ENCODE results near the gene DDX59.
"Not testable (repeated sequence)": the region's sequence is repeated elsewhere in the genome, so short reads cannot be mapped to it uniquely, and the experiment has no call there.

DDX59 gene

DNA sequence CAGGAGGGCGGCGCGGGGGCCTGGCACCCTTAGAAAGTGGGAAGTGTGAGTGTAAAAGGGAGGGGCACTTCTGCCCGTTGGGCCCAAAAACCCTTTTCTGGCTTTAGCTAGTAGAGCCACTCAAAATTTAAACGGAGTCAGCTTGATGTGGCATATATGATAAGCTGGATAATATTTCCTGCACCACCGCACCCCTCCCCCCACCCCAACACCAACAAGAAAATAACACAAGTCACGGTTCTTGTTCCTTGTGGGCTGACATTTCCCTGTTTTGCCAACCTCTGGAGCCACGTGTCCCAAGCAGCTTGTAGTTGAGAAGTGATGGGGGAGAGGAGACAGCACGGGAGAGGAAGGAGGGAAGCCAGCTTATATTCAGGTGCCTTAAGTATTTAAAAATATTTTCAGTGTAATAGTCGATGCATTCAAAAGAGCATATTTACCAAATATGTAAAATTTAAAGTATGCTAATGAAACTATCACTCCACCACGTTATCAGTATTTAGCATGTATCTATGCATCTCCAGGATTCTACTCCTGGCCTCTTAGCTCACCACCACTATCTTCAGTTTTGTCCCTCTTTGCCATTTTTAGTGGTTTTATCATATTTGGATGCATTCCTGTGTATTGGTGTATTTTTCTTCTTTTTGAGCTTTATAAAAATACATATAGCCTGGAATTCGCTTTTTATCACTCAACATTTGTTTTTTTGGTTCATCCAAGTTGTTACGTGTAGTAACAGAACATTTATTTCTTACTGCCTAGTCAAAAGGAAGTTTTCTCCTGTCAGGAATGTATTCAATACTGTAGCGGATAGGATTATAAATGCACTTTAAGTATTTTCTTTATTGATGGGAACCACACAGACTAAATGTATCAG lies 773 bp upstream of the DDX59 start:
- DNase-seq: no peak

DNA sequence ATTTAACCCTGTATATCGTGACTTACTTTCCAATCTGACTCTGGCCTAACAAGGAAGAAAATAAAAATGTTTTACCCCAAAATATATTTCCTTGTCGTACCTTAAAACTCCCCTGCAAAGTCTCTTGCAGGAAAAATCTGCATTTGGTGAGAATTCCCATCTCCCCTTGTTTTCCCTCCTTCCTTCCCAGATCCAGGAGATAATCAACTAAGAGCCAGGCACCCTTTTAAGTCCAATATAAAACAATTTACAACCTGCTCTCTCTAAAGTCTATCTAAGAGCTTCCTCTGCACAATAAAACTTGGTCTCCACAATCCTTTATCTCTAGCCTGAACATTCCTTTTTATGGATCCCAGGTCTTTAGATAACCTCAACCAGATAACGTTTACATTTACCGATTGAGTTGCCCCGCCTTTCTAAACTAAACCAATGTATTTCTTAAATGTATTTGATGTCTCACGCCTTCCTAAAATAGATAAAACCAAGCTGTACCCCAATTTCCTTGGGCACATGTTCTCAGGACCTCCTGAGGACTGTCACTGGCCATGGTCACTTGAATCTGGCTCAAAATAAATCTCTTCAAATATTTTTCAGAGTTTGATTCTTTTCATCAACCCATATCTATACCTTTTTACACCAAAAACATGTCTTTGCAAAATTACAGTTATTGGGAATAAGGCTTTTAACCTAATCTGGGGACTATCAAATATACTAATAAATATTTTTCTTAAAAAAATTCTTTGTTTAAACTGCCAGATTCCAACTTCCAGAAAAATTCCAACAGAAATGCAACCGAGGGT lies 993 bp downstream of the DDX59 start:
- DNase-seq: no peak

DNA sequence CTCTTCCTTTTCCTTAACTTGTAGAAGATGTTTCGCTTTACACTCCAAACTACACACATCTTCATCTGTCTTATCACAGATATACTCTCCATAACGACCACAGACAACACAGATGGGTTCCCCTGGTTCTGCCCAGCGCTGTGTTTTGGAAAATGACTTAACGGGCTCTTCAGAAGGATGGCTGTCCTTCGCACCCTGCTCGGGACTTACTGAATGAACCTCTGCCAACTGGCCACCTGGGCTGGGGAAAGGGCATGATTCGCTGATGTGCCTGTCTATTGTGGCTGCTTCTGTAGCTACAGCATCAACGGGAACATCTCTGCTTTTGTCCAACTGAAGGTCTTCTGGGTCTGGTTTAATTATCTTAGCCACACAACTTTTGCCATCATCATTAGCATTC lies 3.4 kb downstream of the DDX59 start:
- DNase-seq: no peak

DNA sequence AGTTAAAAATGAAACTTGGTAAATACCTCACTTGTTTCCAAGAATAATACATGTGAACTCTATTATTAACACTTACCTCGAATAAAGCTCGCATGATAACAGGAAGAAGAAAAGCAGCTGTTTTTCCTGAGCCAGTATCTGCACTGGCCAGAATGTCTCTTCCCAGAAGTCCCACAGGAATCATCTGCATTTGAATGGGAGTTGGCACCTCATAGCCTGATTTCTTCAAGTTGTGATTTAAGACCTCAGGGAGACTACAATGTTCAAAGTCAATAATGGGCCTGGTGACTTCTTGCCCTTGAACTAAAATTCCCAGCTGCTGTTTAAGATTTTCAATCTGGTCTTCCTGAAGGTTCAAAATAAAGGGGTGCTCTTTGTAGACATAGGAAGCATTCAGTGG lies 3.8 kb downstream of the DDX59 start:
- DNase-seq: no peak

DNA sequence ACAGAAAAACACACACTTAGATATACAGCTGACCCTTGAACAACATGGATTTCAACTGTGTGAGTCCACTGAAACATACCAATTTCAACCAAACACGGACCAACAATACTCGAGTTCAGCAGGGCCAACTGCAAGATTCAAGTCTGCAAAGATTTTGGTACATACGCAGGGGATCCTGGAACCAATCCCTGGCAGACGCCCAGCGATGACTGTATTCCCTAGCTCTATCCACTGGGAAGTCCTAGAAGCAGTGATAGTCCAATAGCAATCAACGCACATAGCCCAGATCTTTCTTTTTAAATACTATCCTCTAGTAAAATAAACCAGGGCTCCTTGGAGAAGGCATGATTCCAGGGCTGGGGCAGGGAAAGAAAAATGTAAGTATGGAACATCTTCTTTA lies 9.0 kb downstream of the DDX59 start:
- DNase-seq: no peak

DNA sequence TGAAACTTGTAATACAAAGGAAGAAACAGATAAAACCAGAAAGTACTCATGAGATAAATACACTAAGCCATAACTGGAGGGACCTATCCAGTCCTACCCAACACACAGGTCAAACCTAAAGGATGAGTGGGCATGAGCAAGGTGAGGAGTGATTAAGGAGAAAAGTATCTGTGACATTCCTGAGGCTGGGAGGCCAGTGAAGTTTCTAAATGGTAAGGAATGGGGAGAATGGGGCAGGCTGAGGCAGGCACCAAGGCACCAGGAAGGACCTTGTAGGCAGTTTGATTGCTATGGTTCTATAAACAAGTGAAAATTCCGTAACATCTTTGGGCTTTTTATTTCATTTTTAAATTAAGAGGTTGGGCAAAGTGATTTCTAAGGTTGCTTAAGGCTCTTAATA lies 10.4 kb downstream of the DDX59 start:
- no peak for DNase-seq

DNA sequence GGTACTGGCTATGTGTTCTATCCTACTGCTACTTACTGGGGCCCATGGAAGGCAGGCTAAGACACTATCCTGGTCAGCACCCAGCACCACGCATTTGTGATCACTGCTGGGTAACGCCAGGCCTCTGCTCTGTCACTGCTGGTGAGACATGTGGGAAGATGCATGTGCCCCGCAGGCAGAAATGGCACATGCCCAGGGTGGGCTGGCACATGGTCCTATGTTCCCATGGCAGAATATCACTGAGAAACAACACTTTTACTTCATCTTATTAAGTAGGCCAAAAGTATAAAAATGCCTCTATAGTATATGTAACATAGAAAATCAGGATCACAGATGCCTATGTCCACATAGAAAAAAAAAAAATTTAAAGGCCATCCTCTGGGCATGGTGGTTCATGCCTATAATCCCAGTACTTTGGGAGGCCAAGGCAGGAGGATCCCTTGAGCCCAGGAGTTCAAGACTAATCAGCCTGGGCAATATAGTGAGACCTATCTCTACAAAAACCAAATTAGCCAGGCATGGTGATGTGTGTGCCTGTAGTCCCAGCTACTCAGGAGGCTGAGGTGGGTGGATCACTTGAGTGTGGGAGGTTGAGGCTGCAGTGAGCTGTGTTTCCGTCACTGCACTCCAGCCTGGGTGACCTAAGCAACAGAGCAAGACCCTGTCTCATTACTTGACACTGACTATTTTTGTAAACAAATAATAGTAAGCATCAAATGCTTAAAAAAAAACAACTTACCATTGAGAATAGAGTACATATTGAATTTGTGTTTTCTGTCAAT lies 11.5 kb downstream of the DDX59 start:
- no peak for DNase-seq

DNA sequence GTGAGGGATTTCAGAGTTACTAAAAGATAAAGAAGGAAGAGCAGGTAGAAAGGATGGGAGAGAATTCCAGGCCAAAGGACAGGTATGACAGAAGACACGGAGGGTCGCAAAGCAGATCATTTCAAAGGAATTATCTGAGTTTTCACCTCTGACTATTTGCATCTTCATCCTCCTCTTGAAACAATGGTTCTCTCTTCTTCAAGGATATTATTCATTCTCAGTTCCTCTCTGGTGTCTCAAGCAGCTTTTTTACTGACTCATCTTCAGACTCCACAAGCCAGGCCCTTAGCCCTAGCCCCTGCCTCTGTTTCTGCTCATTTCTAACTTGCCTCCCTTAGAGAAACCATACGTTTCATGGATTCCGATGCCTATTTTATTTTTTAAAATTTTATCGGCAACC lies 15.0 kb downstream of the DDX59 start:
- DNase-seq: no peak

DNA sequence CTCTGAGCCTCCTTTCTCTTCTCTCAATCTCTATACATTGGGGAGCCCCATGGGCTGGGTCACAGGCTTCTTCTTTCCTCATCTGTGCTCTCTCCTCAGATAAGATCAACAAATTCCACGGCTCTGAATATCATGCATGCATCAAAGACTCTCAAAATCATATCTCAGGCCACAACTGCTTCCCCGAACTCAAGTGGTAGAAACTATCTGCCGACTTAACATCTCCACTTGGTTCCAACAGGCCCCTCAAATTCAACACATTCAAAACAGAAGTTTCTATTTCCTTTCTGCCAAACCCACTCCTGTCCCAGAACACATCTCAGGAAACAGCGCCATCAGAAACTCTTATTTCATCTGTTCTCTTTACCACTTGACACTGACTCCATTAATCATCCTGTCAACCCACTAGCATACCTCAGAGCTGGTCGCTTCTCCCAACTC lies 16.7 kb downstream of the DDX59 start:
- no peak for DNase-seq

DNA sequence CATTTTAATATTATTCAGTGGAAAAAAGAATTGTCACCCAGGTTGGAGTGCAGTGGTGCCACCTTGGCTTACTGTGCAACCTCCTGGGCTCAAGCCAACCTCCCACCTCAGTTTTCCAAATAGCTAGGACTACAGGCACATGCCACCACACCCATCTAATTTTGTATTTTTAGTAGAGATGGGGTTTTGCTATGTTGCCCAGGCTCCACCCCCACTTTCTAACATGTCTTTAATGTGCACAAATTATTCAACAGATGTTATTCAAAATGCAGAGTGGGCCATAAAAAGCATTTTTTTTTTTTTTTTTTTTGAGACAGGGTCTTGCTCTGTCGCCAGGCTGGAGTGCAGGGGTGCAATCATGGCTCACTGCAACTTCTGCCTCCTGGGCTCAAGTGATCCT lies 17.3 kb downstream of the DDX59 start:
- DNase-seq: no peak

DNA sequence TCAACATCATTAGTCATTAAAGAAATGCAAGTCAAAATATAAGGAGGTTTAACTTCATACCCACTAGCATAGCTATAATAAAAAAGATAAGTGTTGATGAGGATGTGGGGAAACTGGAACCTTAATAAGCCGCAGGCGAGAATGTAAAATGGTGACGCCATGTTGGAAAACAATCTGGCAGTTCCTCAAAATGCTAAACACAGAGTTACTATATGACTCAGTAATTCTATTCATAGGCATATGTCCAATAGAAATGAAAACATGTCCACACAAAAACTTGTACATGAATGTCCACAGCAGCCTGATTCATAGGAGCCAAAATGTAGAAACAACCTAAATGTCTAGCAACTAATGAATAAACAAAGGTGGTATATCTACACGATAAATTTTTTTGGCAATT lies 23.2 kb downstream of the DDX59 start:
- DNase-seq: no peak

DNA sequence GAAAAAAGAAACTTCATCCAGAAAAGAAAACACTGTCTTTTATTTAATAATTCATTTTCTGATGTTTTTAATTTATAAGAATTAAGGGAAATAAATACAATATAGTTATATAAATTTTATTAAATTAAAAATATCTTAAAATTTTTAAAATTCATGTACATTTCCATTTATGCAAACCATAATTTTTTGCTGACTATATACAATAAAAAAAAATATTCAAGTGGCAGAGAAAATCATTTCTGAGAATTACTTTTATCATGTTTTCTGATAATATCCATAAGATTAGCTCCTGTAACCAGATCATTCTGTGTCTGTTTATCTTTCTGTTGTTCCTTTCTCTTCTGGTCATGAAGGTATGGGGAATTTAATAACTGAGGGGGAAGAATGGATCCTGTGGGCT lies 25.7 kb downstream of the DDX59 start:
- no peak for DNase-seq

DNA sequence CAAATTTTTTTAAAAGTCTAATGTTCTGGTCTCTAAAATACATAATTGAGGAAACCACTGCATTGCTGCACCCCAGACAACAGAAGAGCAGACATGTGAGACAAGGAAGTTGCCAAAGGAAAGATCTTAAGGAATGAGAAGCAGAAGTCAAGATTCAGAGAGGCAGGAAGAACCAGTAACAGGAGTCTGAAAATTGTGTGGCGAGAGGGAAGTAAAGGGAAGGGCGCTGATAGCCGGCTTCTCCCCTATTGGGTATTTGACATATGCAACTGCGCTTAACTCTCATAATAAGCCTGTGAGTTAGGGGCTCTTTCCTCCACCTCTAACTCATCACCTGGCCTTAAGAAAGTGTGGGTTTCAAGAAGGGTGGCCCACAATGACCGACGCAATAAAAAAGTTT lies 27.2 kb downstream of the DDX59 start:
- DNase-seq: no peak

DNA sequence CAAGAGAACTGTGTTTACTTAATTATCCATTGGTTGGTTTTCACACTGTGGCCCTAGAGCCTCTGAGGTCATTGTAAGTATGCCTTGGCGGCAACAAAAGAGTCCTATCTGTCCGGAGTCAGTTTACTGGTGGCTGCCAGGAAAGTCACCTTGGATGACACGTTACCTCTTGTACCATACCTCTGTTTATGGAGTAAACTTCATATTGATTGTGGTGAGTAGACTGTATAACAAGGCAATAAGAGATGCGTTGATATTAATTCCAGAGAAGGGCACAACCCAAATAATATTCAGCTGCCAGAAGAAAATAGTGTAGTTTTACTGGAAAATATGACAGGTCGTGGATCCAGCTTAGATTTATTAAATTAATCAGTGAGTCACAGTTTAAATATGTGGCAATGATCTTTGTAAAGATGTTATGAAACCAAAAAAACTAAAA lies 28.7 kb downstream of the DDX59 start:
- no peak for DNase-seq

DNA sequence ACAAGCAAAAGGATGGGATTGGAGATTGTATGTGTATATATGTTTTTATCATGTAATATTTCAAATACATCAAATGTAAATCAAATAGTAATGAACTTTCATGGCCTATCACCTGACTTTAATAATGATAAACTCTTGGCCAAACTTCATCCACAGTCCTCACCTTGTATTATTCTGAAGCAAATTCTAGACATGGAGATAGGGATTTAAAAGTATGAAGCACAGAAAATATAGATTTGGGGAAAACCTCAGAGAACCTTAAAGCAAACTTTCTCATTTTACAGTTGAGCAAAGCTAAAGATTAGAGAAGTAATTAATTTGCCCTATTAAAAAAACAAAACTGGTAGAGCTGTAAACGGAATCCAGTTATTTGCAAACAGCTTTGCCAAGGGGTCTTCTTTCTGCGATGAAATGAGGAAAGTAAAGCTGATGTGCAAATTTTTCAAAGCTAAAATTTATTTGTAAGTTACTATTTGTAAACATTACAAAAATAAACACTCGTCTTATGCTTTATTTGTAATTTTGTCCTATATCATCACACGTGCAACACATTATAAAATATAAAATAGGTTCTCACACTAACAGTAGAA lies 29.2 kb downstream of the DDX59 start:
- no peak for DNase-seq

DNA sequence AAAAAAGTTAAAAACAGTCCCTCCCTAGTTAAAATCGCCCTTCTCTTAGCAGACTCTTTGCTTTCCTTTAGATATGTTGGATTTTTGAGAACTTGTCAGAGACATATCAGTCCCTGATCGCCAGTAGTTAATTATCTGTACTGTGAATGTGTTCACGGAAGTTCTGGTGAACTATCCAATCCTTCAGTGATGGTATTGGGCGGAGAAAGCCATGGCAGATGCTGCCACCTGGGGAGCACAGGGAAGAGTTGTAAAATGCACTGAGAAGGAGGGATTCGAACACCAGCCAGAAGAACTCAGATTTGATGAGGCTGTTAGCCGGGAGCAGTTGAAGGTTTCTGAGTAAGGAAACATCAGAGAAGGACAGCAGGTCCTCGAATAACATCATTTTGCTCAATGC lies 31.6 kb downstream of the DDX59 start:
- DNase-seq: no peak

DNA sequence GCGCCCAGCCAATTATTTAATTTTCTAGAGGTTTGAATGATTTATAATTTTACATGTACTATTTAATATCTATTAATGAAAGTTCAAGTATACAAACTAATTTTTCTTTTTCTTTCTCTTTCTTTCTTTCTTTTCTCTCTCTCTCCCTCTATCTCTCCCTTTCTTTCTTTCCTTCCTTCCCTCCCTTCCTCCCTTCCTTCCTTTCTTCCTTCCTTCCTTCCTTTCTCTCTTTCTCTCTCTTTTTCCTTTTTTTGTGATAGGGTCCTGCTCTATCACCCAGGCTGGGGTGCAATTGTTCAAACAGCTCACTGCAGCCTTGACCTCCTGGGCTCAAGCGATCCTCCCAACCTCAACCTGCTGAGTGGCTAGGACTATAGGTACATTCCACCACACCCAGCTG lies 33.0 kb downstream of the DDX59 start:
- no peak for DNase-seq

DNA sequence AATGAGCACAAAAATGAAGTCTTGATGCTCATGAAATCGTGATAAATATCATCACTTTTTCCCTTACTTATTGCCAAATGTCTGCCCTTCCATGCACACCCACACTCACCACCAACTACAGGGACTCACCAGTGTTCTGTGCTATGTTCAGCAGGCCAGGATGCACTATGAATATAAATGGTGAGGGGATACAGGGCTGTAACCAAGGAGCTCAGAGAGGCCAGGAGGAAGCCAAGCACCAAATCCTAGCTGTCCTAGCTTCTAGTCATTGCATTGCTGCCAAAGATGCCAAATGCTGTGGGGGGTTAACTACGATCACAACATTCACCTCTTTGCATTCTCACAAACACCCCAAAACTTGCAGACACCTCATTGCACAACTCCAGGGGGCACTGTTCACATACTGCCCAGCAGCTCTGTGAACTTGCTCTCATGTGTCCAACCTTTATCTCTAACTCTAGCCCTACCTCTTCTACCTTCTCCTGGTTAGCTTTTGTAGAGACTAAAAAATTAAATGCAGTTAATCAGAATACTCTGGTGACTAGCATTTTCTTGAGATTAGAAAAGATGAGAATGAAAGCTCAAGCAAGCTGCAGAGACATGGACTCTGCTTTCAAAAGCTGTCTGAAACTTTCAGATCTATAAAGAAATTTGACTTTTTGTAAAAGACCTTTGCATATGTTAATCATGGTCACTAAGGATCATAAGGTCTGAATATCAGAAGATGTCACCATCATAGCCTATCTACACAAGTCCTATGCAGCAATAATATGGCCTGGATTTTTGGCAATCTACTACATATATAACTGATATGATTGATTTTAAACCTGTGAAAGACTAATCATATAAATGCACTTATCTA lies 35.2 kb downstream of the DDX59 start:
- no peak for DNase-seq

DNA sequence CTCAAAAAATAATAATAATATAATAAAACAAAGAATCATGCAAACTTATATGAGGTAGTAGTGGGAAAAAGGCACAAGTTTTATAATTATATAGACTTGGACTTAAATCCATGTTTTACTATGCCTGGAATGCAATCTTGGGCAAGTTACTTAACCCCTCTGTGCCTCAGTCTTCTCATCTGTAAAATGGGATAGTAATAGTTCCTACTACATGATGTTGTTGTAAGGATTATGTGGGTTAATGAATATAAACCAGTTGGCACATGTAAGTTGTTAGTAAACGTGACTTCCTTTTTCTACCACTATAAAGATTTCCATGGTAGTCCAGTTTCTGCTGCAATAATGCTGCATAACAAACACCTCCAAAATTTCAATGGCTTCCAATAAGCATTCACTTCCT lies 38.3 kb downstream of the DDX59 start:
- DNase-seq: no peak

DNA sequence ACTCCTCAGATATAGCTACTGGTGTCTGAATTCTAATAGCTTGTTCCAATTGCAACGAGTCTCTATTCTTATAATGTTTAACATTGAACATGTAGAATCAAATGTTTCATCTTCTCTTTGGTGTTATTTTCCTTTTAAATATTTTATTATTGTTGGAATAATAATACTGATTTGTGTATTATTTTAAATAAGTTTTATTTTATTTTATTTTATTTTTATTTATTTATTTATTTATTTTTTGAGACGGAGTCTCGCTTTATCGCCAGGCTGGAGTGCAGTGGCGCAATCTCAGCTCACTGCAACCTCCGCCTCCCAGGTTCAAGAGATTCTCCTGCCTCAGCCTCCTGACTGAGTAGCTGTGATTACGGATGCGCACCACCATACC lies 39.2 kb downstream of the DDX59 start:
- DNase-seq: not testable (repeated sequence)

DNA sequence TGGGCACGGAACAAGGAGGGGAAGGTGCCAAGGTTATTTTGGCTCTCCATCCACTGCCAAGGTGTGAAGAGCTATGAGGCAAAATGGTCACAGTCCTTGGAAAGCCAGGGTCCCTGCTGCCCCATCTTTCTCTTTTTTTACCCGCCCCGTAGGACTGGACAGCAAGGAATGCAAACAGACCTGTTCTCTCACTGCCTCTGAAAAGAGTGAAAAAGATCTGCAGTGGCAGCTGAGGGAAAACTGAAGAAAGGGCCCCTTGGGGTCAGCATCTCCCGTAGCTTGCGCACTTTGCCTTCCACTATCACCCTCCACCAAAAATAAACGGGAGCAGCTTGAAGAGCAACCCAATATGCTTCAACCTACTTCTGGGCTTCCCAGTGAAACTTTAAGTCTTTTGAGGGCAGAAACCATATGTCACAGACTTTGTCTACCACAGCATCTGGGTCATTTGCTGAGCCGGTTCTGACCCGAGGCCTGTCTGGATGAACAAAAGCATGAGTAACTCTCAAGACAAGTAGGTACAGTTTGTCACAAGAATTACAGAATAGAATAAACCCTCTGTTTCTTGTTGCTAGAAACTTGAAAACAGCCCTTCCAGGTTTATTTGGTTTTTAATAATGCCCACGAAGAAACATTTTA lies 39.7 kb downstream of the DDX59 start:
- no peak for DNase-seq

Measured in activated effector memory CD4-positive, alpha-beta T cell treated with anti-CD3 and anti-CD28 coated beads, Interleukin-2, amount 50 U/mL, for 16 hours (primary cell).